Measurements from ENCODE around the gene PHKB. TPM values are rescaled to one million over a fixed set of nuclear protein-coding genes. Genes with fewer than 3 reads are reported as not detected.

The PHKB gene
- total RNA-seq, 2 donors from 2014 or later = 90.4 to 91.5 TPM

- intact Hi-C loops (cut with DNase I, micrococcal nuclease) = no loop called here
- DNase-seq (no peak), ATAC-seq (no peak)
Observed at GRCh38 chr16:47732122-47732521, 271.0 kb downstream of the PHKB start.

DNA sequence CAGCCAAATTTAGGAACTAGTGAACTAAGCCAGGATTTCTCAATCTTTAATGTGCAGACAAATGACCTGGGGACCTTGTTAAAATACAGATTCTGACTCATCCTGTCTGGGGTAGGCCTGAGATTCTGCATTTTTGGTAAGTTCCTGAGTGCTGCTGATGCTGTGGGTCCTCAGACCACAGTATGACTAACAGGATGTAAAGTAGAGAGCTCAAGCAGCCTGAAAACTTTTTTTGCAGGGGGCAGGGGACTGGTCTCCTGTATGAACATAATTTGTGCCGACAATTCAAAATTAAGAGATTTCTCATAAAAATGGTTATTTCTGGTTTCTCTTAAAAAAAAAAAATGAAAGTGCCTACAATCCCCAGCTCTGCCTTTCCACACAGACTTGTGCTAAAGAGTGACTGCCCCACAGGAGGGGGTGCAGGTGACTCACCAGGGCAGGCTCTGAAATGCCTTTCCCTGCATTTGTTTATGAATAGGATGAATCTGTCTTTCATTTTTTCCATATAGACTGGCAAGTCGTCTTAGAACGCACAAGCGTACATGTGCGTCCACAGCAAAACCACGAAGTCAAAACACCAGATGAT, 271.5 kb downstream of the PHKB start:
- DNase-seq (no peak), ATAC-seq (no peak)
- intact Hi-C loops (cut with DNase I, micrococcal nuclease) = no loop called here

- ATAC-seq (no peak), DNase-seq (no peak)
- intact Hi-C loops (cut with DNase I, micrococcal nuclease) = no loop called here
Observed at GRCh38 chr16:47734081-47734857, 273.1 kb downstream of the PHKB start.

GRCh38 chr16:47734987-47735594, 274.0 kb downstream of the PHKB start:
- ATAC-seq (peak; percentile 100), DNase-seq (peak; percentile 35 to 64)
- intact Hi-C loops (cut with DNase I, micrococcal nuclease) = no loop called here

DNA sequence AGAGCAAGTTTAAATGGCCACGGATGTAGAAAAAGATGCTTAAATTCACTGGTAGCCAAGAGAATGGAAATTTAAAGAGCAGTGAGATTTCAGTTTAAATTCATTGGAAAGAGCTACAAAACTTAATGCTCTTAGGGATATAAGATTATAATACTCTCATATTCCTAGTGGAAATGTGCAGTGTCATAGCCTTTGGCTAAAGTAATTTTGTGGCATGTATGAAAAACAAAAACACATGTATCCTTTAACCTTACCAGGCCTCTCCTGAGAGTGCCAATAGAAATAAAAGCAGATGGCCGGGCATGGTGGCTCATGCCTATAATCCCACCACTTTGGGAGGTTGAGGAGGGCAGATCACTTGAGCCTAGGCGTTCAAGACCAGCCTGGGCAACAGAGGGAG, 289.2 kb downstream of the PHKB start:
- ATAC-seq (no peak), DNase-seq (no peak)
- intact Hi-C loops (cut with DNase I, micrococcal nuclease) = no loop called here

Other genes with a start within 250 kb of the PHKB start
- gene ITFG1, start 268 bp upstream of the PHKB start, total RNA-seq = 10 to 100 TPM; 71.1 to 77.0 TPM

Measured in left colon (tissue), 2 donors.